HS-5 (cell line): ENCODE results near the gene IL17RE.

ENCODE experiments used
- DNase-seq: peaks from one replicate; pipeline ENCODE4 v3.0.0-alpha.2; 2012; ENCODE audit warnings: low read depth

IL17RE gene

GRCh38 chr3:9903904-9904303 is 1.3 kb downstream of the IL17RE start:
- DNase-seq, result no peak

- DNase-seq, result no peak
Measured at GRCh38 chr3:9906480-9906879, 3.8 kb downstream of the IL17RE start.

DNA sequence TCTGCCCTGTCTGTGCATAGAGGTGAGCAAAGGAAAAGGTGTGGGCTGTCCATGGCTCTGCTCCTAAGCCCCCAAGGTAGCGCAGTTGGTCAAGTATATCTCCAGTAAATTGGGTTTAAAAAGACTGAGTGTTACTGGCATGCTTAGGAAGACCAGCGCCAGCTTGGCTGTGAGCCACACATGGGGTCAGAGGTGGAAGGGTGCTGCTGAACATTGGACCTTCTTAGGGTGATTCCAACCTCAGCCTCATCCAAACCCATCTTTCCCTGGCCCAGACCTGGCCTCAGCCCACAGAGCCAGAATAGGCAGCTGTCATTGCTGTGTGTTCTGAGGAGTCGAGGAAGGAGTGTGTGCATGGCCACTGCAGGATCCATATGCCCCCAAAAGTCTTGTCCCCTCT is 5.6 kb downstream of the IL17RE start:
- no peak for DNase-seq

GRCh38 chr3:9909221-9910013 is 6.8 kb downstream of the IL17RE start:
- DNase-seq, result no peak

GRCh38 chr3:9911863-9912262 is 9.2 kb downstream of the IL17RE start:
- no peak for DNase-seq

DNA sequence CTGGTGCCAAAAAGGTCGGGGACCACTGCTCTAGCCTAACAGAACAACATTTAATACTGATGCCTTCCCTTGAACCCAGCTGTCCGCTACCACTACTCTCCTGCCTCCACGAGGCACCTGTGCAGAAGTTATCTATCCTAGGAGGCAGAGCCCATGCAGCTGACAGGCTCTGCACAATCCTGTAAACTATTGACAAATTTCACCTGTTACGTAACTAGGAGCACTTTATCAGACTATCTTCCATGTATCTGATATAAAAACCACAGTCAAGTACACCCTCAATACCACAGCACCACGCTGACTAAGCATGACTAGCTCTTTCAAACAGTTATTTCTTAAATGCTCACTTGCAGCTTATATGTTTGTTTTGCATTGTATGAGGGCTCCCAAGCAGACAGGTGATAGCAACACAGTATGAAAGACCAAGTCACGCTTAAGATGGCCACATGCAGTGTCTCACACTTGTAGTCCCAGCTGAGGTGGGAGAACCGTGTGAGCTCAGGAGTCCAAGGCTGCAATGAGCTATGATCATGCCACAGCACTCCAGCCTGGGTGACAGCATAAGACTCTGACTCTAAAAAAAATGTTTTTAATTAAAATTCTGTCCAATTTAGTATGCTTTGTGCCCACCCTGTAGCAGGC is 9.8 kb downstream of the IL17RE start:
- DNase-seq, result no peak

GRCh38 chr3:9913601-9914000 is 11.0 kb downstream of the IL17RE start:
- DNase-seq, result no peak

DNA sequence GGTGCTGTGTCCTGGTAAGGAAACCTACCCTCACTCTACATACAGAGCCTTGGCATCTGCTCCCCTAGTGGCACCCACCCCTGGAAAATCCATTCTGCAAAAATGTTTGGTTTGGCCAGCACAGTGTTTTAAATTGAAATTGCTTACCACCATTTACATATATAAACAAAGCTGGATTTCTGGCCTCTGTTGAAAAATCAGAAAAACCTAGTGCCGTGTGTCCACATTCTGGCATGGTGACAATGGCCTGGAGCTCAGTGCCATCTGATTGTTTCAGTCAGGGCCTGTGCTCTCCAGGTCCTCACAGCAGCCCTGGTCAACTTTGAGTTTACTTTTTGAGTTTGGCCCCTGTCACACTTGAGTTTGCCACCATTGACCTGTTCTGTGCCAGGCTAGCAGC is 11.4 kb downstream of the IL17RE start:
- no peak for DNase-seq

DNA sequence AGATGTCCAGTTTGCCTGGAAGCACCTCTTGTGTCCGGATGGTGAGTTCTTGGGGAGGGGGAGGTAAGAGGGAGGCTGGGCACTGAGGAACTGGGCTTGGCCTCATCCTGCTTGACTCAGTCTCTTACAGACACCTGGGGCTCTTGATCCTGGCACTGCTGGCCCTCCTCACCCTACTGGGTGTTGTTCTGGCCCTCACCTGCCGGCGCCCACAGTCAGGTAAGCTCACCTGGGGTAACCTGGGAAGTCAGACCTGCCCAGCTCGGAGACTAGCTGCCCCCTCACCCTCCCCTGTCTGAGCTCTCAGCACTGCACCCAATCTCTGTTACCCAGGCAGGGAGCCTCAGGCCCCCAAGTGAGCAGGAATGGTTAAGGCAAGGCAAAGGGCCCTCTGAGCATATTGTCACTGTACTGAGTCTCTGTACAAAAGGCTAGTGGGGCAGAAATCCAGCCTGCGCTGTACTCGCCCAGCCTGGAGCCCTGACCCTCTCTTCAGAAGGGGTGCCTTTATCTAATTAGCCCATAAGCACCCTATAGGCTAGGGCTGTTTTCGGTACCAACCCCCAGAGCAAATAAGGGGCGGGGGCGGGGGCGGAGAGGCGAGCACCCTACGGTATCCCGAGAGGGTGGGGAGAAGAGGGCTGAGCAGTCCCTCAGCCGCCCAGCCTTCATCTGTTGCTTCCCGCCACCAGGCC is 12.1 kb downstream of the IL17RE start:
- DNase-seq, result no peak

DNA sequence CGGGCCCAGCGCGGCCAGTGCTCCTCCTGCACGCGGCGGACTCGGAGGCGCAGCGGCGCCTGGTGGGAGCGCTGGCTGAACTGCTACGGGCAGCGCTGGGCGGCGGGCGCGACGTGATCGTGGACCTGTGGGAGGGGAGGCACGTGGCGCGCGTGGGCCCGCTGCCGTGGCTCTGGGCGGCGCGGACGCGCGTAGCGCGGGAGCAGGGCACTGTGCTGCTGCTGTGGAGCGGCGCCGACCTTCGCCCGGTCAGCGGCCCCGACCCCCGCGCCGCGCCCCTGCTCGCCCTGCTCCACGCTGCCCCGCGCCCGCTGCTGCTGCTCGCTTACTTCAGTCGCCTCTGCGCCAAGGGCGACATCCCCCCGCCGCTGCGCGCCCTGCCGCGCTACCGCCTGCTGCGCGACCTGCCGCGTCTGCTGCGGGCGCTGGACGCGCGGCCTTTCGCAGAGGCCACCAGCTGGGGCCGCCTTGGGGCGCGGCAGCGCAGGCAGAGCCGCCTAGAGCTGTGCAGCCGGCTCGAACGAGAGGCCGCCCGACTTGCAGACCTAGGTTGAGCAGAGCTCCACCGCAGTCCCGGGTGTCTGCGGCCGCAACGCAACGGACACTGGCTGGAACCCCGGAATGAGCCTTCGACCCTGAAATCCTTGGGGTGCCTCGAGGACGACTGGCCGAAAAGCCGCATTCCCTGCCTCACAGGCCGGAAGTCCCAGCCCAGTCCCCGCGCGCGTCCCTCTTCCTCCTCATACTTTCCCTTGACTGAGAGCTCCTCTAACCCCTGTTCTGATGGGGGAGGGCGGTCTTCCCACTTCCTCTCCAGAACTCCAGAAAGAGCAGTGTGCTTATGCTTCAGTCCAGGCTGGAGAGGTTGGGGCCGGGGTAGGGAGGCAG is 12.8 kb downstream of the IL17RE start:
- DNase-seq, result no peak

DNA sequence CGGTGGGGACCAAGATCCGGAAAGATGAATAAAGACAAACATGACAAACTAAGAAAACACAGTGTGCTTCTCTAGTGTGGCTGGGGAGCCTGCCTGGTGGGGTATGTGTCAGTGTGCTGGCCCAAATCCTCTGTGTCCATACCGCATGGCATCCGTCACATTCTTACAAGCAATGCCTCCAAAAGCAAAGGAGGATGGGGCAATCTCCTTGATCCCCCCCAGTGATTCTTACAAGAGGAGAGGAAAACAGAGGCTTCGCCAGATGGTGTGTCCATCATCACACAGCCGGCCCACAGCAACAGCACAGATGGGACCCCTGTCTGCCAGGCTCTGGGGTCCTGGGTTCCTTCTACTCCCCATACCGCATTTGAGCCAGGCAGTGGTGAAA is 13.7 kb downstream of the IL17RE start:
- no peak for DNase-seq

DNA sequence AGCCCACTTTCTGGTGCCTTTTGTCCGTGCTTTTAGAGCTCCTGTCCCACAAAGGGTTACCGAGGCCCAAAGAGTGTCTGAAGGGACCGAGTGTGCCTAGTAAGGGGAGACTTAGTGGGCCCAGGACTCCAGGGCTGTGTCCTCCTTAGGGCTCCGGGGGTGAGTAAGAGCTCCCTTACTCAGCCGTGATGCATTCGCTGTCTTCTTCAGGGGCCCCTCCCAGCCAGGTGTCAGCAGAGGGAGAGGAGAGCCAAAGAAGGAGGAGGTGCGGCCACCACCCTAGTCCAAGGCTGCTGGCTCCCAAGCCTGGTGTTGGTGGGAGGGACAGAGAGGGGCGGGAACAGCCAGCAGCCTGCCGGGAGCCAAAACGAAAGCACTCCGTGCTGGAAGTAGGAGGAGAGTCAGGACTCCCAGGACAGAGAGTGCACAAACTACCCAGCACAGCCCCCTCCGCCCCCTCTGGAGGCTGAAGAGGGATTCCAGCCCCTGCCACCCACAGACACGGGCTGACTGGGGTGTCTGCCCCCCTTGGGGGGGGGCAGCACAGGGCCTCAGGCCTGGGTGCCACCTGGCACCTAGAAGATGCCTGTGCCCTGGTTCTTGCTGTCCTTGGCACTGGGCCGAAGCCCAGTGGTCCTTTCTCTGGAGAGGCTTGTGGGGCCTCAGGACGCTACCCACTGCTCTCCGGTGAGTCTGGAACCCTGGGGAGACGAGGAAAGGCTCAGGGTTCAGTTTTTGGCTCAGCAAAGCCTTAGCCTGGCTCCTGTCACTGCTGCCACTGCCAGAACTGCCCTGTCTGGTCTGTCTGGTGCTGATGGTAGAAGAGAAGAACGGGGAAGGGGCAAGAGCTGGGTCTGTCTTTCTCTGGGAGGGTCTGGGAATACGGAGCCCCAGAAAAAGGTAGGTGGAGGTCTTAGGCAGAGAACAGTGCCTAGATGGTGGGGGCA is 14.4 kb downstream of the IL17RE start, which contains the start of gene IL17RC:
Gene IL17RC, plus strand, starts transcription at position 365 of the 947 bp plus-strand sequence. Its CDS starts 218 bp downstream, at position 583.
- DNase-seq, result peak; percentile 89

DNA sequence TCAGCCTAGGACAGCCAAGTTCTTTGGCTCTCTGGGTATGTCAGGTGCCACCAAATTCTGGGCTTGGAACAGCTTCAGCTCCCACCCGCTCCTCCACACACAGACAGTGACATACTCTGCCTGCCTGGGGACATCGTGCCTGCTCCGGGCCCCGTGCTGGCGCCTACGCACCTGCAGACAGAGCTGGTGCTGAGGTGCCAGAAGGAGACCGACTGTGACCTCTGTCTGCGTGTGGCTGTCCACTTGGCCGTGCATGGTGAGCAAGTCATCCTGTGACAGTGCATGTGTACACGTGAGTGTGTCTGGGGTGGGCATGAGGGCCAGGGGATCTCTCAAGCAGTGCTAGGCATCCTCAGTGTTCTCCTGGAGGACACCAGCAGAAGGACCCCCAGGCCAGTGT is 15.2 kb downstream of the IL17RE start:
- DNase-seq, result no peak

- DNase-seq, result no peak
Measured at GRCh38 chr3:9918261-9919038, 15.8 kb downstream of the IL17RE start.

GRCh38 chr3:9928158-9928557 is 25.5 kb downstream of the IL17RE start:
- no peak for DNase-seq

DNA sequence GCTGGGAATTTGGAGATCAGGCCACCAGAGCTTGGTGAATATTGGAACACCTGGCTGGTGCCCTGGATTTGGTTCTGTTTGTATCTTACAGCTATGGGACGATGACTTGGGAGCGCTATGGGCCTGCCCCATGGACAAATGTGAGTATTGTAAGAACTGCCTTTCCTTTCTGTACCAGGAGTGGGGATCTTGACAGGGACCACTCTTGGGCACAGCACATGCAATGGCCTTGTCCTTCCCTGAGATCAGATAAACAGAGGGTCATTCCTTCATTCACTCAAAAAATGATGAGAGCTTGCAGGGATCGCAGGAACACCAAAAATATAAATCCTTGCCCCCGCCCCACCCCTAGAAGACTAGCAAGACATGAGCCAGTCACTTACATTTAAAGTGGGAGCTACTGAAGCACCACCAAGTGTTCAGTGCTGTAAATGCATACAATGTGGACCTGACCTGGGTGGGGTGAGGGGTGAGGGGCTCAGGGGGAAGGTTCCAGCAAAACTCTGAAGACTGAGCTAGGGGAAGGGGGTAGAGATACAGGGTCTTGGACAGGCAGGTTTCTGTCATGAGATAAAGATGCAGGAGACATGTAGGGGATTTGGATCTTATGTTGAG is 28.3 kb downstream of the IL17RE start:
- DNase-seq, result no peak

DNA sequence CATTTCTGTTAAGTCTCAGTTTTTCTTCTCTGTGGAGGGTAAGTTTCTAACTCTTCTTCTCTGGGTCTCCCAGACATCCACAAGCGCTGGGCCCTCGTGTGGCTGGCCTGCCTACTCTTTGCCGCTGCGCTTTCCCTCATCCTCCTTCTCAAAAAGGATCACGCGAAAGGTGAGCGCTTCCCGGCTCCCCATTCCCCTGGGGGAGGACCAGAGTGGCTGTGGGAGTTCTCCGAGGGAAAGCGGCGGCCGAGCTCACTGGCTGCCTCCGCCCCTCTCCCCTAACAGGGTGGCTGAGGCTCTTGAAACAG is 29.8 kb downstream of the IL17RE start:
- DNase-seq, result no peak

- DNase-seq, result no peak
Measured at GRCh38 chr3:9932843-9933560, 30.4 kb downstream of the IL17RE start.

DNA sequence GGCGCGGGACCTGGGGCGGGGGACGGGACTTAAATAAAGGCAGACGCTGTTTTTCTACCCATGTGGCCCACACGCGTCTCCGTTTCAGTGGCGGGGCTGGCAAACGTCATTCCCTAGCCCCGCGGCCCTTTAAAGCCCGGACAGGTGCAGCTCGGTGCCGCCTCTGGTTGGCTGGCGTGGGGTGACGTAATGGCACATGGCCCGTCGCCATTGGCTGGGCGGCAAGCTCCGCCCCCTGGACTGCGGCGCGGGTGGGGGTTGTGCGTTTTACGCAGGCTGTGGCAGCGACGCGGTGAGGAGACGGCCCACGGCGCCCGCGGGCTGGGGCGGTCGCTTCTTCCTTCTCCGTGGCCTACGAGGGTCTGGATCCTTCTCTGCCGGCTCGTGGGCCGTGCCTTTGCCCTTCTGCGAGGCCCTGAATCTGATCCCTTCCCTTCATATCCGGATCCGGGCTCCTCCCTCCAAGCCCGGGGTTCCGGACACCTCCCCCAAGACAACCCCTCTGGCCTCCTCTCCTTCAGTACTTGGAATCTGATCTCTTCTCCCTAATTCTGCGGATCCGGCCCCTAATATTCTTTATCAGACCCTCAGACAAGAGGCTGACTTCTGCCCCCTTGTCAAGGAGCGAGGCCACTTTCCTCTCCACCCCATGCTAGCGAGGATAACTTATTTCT is 31.1 kb downstream of the IL17RE start, which contains the start of gene CRELD1:
Gene CRELD1, plus strand, starts transcription at position 274 of the 674 bp plus-strand sequence. CDS start 605 bp downstream, outside the sequence.
- DNase-seq, result no peak
